ENCODE results near the gene SDK1.

DNA sequence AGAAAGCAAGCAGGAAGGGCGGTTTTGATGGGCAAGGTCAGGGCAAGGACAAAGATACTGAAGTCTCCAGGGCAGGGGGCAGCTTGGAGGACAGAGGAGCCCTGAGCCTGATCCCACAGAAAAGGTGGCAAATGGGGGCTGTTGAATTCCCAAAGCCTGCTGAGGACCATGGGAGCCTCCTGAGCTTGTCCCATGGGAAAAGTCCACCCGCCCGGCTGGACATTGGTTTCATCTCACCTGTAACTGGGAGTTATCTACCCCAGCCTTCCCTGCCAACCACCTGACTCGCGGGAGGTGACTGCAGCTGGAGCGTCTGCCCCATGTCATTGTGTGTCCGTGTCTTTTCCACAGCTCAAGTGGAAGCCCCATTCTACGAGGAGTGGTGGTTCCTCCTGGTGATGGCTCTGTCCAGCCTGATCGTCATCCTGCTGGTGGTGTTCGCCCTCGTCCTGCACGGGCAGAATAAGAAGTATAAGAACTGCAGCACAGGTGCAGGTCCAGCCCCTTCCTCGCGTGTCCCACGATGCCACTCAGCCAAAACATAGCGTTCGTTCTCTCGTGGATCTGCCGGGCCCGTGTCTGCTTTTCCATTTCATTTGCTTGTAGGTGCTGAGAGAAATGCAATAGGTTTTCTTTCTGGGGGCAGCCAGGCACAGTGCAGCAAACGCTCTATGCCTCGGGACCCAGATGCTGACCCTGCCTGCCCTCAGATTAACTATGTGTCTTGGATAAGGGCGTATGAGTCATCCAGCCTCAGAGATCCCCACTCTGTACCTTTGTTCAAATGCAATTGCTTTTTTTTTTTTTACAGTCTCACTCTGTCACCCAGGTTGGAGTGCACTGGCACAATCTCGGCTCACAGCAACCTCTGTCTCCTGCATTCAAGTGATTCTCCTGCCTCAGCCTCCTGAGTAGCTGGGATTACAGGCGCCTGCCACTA is 936.5 kb downstream of the SDK1 start:
- TF ChIP-seq CTCF (IDR thresholded peaks at IDR 0.05; ENCODE audit: borderline replicate concordance, extremely low read depth, low read length, poor library complexity, severe bottlenecking) (no peak), EZH2 (IDR thresholded peaks at IDR 0.05; ENCODE audit: borderline replicate concordance, low read depth, low read length, severe bottlenecking) (no peak)
